ENCODE results near the gene HNRNPH3.
A peak's percentile ranks its signal among the peaks of the same experiment; 100 is the strongest.

The HNRNPH3 gene

GRCh38 chr10:68327889-68328786 is 3.7 kb upstream of the HNRNPH3 start:
- Histone ChIP-seq H3K79me2 (ENCODE audit: insufficient read depth, low read length) (peaks cover 12% of the 10 kb centered on the region), H3K27me3 (ENCODE audit: insufficient read depth, low read length) (no peaks in the 10 kb centered on the region), H3K9me2 (ENCODE audit: low read depth, low read length) (no peaks in the 10 kb centered on the region), H3K36me3 (ENCODE audit: insufficient read depth, low read length) (peaks cover 5% of the 10 kb centered on the region), H3K9ac (ENCODE audit: low read length) (no peak overlapping the region), H4K20me1 (ENCODE audit: insufficient read depth, low read length) (no peaks in the 10 kb centered on the region), H3K27ac (ENCODE audit: low read depth, low read length, poor library complexity, severe bottlenecking) (peak overlapping the region; percentile 96), H3F3A (ENCODE audit: insufficient read depth, low read length) (no peaks in the 10 kb centered on the region), H3K9me3 (ENCODE audit: low read length) (no peaks in the 10 kb centered on the region), H2AFZ (ENCODE audit: low read length) (peak overlapping the region; percentile 77), H3K4me1 (ENCODE audit: insufficient read depth, low read length, severe bottlenecking) (peaks cover 37% of the 10 kb centered on the region), H3K4me3 (ENCODE audit: low read depth, low read length, poor library complexity, severe bottlenecking) (no peak overlapping the region), H3K4me2 (ENCODE audit: low read length) (peak overlapping the region; percentile 13)
- no peak for TF ChIP-seq EZH2 (IDR thresholded peaks at IDR 0.05; ENCODE audit: borderline replicate concordance, low read length)
- no peak for TF ChIP-seq CTCF (IDR thresholded peaks at IDR 0.05; ENCODE audit: low read length)

- Histone ChIP-seq H4K20me1 (ENCODE audit: insufficient read depth, low read length) (no peaks in the 10 kb centered on the region), H3K9me2 (ENCODE audit: low read depth, low read length) (no peaks in the 10 kb centered on the region), H3K4me3 (ENCODE audit: low read depth, low read length, poor library complexity, severe bottlenecking) (no peak overlapping the region), H3K27ac (ENCODE audit: low read depth, low read length, poor library complexity, severe bottlenecking) (peak overlapping the region; percentile 96), H3K27me3 (ENCODE audit: insufficient read depth, low read length) (no peaks in the 10 kb centered on the region), H3K79me2 (ENCODE audit: insufficient read depth, low read length) (peaks cover 26% of the 10 kb centered on the region), H3K9ac (ENCODE audit: low read length) (no peak overlapping the region), H3K36me3 (ENCODE audit: insufficient read depth, low read length) (peaks cover 18% of the 10 kb centered on the region), H3K4me1 (ENCODE audit: insufficient read depth, low read length, severe bottlenecking) (peaks cover 42% of the 10 kb centered on the region), H2AFZ (ENCODE audit: low read length) (no peak overlapping the region), H3F3A (ENCODE audit: insufficient read depth, low read length) (no peaks in the 10 kb centered on the region), H3K4me2 (ENCODE audit: low read length) (no peak overlapping the region), H3K9me3 (ENCODE audit: low read length) (no peaks in the 10 kb centered on the region)
- TF ChIP-seq CTCF (IDR thresholded peaks at IDR 0.05; ENCODE audit: low read length), result no peak
- no peak for TF ChIP-seq EZH2 (IDR thresholded peaks at IDR 0.05; ENCODE audit: borderline replicate concordance, low read length)
Observed at GRCh38 chr10:68329506-68329861, 2.4 kb upstream of the HNRNPH3 start.

DNA sequence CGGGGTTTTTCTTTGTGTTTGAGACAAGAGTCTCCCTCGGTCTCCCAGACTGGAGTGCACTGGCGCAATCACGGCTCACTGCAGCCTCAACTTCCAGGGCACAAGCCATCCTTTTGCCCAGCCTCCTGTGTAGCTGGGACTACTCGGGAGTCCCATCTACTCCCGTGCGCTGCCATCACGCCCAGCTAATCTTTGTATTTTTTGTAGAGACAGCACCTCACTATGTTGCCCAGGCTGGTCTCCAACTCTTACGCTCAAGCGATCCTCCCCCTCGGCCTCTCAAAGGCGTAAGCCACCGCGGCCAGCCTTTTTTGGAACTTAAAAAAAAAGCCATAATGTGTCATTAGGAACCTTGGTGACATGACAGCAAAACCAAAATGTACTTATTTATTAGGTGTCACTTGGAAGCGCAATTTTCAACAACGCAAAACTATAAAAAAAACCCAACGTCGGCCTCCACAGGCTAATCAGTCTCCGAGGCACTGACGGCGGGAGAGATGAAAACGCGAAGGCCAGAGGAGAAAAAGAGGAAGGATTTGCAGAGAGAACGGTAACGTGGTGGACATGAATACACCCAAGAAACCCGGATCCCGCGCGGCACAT is 911 bp upstream of the HNRNPH3 start:
- Histone ChIP-seq H3K36me3 (ENCODE audit: insufficient read depth, low read length) (peaks cover 31% of the 10 kb centered on the region), H3K27me3 (ENCODE audit: insufficient read depth, low read length) (no peaks in the 10 kb centered on the region), H3K9me2 (ENCODE audit: low read depth, low read length) (no peaks in the 10 kb centered on the region), H2AFZ (ENCODE audit: low read length) (no peak overlapping the region), H3K79me2 (ENCODE audit: insufficient read depth, low read length) (peaks cover 40% of the 10 kb centered on the region), H3F3A (ENCODE audit: insufficient read depth, low read length) (no peaks in the 10 kb centered on the region), H3K9me3 (ENCODE audit: low read length) (no peaks in the 10 kb centered on the region), H3K4me2 (ENCODE audit: low read length) (peak overlapping the region; percentile 78), H3K27ac (ENCODE audit: low read depth, low read length, poor library complexity, severe bottlenecking) (peak overlapping the region; percentile 96), H3K9ac (ENCODE audit: low read length) (peak overlapping the region; percentile 95), H3K4me3 (ENCODE audit: low read depth, low read length, poor library complexity, severe bottlenecking) (peak overlapping the region; percentile 91), H4K20me1 (ENCODE audit: insufficient read depth, low read length) (no peaks in the 10 kb centered on the region), H3K4me1 (ENCODE audit: insufficient read depth, low read length, severe bottlenecking) (peaks cover 57% of the 10 kb centered on the region)
- TF ChIP-seq CTCF (IDR thresholded peaks at IDR 0.05; ENCODE audit: low read length) (no peak), EZH2 (IDR thresholded peaks at IDR 0.05; ENCODE audit: borderline replicate concordance, low read length) (no peak)
